ENCODE data around the gene KRTAP10-3.

- TF ChIP-seq, protein P1, sequence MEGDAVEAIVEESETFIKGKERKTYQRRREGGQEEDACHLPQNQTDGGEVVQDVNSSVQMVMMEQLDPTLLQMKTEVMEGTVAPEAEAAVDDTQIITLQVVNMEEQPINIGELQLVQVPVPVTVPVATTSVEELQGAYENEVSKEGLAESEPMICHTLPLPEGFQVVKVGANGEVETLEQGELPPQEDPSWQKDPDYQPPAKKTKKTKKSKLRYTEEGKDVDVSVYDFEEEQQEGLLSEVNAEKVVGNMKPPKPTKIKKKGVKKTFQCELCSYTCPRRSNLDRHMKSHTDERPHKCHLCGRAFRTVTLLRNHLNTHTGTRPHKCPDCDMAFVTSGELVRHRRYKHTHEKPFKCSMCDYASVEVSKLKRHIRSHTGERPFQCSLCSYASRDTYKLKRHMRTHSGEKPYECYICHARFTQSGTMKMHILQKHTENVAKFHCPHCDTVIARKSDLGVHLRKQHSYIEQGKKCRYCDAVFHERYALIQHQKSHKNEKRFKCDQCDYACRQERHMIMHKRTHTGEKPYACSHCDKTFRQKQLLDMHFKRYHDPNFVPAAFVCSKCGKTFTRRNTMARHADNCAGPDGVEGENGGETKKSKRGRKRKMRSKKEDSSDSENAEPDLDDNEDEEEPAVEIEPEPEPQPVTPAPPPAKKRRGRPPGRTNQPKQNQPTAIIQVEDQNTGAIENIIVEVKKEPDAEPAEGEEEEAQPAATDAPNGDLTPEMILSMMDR (IDR thresholded peaks at IDR 0.05): peak; percentile 94
- no peak for TF ChIP-seq ZFX (IDR thresholded peaks at IDR 0.05; ENCODE audit: borderline replicate concordance)
Observed at GRCh38 chr21:44510508-44511218, 47.9 kb downstream of the KRTAP10-3 start.
